Choroid plexus epithelial cell (primary cell): ENCODE data around the gene CNIH4.
A peak's percentile ranks its signal among the peaks of the same experiment; 100 is the strongest.
"Not testable (repeated sequence)": the region's sequence is repeated elsewhere in the genome, so short reads cannot be mapped to it uniquely, and the experiment has no call there.

Experiments used
- DNase-seq: peaks from one replicate; pipeline ENCODE4 v3.0.0-alpha.2; 2010; ENCODE audit warnings: low read depth
- H3K4me3 ChIP-seq: 2 replicates; pipeline ENCODE4 v1.5.1; 2011; ENCODE audit warnings: low read depth, mild to moderate bottlenecking, control low read depth, low read length, moderate library complexity
- TF ChIP-seq, protein P1 (sequence below): conservative IDR thresholded peaks from 2 replicates; pipeline ENCODE4 v1.5.1; 2011; ENCODE audit warnings: low read depth, mild to moderate bottlenecking, control low read depth, inconsistent platforms, low read length, moderate library complexity

CNIH4 gene

DNA sequence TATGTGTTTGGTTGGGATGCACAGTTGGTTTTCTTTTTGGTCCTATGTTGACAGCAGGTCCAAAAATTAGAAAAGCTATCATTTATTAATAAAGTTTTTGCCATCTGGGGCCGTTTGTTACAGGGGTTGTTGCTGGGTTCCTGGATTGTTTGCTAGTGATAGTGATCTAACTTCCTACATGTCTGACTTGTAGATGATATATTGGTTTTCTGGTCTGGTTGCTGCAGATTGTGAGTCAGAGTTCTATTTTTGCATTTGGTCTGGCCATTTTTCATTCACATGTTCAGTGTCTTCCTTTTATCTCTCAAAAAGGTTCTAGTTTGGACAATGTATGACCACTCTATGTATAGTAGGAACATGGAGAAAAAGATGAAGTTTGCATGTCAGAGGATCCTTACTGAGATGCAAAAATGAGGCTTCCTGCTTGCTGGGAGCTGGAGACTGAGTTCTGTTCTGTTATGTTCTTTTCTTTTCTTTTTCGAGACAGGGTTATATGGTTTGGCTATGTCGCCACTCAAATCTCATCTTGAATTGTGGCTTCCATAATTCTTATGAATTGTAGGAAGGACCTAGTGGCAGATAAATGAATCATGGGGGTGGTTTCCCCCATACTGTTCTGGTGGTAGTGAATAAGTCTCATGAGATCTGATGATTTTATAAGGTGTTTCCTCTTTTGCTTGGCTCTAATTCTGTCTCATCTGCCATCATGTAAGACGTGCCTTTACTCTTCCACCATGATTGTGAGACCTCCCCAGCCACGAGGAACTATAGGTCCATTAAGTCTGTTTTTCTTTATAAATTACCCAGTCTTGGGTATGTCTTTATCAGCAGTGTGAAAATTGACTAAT lies 22.5 kb upstream of the CNIH4 start:
- DNase-seq = no peak
- TF ChIP-seq, protein P1, sequence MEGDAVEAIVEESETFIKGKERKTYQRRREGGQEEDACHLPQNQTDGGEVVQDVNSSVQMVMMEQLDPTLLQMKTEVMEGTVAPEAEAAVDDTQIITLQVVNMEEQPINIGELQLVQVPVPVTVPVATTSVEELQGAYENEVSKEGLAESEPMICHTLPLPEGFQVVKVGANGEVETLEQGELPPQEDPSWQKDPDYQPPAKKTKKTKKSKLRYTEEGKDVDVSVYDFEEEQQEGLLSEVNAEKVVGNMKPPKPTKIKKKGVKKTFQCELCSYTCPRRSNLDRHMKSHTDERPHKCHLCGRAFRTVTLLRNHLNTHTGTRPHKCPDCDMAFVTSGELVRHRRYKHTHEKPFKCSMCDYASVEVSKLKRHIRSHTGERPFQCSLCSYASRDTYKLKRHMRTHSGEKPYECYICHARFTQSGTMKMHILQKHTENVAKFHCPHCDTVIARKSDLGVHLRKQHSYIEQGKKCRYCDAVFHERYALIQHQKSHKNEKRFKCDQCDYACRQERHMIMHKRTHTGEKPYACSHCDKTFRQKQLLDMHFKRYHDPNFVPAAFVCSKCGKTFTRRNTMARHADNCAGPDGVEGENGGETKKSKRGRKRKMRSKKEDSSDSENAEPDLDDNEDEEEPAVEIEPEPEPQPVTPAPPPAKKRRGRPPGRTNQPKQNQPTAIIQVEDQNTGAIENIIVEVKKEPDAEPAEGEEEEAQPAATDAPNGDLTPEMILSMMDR = no peak
- H3K4me3 ChIP-seq = no peak overlapping the region

DNA sequence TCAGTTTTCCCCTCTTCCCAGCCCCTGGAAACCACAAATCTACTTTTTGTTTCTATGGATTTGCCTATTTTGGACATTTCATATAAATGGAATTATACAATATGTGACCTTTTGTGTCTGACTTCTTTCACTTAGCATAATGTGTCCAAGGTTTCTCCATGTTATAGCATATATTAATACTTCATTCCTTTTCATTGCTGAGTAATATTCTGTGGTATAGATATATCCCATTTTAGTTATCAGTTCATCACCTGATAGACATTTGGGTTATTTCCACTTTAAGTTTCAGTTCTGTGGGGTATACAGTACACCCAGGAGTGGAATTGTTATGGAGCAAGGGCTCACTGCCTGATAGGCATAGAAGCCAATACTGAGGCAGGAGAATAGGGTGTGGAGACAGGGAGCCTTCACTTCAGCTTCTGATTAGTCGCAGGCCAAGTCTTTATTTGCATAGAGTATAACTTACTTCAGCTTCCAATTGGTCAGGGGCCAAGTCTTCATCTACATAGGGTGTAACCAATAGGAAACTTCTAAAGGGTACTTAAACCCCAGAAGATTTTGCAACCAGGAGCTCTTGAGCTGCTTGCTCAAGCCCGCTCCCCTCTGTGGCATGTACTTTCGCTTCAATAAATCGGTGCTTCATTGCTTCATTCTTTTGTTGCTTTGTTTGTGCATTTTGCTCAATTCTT lies 18.4 kb upstream of the CNIH4 start:
- no peak for DNase-seq
- TF ChIP-seq, protein P1 = no peak
- H3K4me3 ChIP-seq = no peak overlapping the region

DNA sequence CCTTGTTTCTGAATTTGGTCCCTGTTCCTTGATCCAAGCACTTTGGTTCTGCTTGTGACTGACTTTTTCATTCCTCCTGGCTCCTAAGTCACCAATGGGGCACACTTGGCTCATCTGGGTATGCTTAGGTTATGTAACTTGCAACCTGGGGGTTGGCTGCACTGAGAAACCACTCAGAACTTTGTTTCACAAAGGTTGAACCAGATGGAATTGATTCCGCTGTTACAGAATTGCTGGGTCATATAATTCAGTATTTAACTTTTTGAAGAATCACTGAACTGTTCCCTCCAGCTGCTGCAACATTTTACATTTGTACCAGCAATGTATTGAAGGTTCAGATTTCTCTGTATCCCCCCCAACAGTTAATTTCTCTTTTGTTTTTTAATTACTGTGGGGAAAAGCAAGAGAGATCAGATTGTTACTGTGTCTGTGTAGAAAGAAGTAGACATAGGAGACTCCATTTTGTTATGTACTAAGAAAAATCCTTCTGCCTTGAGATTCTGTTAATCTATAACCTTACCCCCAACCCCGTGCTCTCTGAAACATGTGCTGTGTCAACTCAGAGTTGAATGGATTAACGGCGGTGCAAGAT lies 17.1 kb upstream of the CNIH4 start:
- DNase-seq = no peak
- H3K4me3 ChIP-seq = no peak overlapping the region
- TF ChIP-seq, protein P1 = no peak

DNA sequence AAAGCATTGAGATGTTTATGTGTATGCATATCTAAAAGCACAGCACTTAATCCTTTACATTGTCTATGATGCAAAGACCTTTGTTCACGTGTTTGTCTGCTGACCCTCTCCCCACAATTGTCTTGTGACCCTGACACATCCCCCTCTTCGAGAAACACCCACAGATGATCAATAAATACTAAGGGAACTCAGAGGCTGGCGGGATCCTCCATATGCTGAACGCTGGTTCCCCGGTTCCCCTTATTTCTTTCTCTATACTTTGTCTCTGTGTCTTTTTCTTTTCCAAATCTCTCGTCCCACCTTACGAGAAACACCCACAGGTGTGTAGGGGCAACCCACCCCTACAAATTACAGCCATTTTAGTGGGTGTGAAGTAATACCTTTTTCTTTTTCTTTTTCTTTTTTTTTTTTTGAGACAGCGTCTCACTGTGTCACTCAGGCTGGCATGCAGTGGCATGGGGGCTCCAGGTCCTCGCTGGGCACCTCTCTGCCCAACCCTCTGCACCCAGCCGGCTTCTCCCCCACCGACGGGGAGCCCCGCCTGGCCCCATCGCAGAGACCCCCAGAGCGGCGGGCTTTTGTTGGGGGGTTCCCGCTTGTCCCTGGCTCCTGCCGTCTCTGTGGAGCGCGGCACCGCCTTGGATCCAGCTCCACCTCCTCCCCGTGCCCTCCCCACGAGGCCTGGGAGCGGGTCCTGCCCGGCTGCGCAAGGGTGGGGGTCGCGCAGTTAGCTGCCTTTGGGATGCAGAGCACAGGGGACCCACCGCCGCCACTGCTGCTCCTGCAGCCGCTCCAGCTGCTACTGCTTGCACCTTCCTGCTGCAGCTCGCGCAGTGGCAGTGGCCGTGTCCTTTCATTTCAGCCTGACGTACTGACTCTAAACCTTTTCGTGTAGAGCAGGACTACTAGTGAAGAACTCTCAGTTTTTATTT lies 16.0 kb upstream of the CNIH4 start:
- H3K4me3 ChIP-seq = peak overlapping the region; percentile 66
- peak; percentile 15 for DNase-seq

DNA sequence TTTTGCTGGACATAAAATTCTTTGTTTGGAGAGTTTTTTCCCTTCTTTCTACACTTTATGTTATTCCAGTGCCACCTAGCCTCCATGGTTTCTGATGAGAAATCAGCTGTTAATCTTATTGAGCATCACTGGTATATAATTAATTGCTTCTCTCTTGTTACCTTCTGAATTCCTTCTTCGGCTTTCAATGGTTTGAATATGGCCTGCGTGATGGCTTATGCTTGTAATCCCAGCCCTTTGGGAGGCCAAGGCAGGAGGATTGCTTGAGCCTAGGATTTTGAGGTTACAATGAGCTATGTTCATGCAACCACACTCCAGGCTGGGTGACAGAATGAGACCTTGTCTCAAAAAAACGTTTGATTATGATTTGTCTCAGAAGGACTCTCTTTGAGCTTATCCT lies 13.0 kb upstream of the CNIH4 start:
- TF ChIP-seq, protein P1 = no peak
- no peak for DNase-seq
- H3K4me3 ChIP-seq = no peak overlapping the region

GRCh38 chr1:224348137-224348536 lies 8.5 kb upstream of the CNIH4 start:
- TF ChIP-seq, protein P1 = no peak
- no peak for DNase-seq
- no peak overlapping the region for H3K4me3 ChIP-seq

- DNase-seq, H3K4me3 ChIP-seq: not testable (repeated sequence)
Measured at GRCh38 chr1:224349716-224350115, 7.0 kb upstream of the CNIH4 start.

DNA sequence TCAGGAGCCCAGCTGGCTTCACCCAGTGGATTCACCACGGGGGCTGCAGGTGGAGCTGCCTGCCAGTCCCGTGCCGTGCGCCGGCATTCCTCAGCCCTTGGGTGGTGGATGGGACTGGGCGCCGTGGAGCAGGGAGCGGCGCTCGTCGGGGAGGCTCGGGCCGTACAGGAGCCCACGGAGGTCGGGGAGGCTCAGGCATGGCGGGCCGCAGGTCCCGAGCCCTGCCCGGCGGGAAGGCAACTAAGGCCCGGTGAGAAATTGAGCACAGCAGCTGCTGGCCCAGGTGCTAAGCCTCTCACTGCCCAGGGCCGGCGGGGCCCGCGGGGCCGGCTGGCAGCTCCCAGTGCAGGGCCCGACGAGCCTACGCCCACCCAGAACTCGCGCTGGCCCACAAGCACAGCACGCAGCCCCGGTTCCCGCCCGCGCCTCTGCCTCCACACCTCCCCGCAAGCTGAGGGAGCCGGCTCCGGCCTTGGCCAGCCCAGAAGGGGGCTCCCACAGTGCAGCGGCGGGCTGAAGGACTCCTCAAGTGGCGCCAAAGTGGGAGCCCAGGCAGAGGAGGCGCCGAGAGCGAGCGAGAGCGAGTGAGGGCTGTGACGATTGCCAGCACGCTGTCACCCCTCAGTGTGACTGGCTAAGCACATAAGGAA lies 4.1 kb upstream of the CNIH4 start:
- not testable (repeated sequence) for H3K4me3 ChIP-seq, DNase-seq
